GM15510 (cell line): ENCODE data around the gene RNF31.
A peak's percentile ranks its signal among the peaks of the same experiment; 100 is the strongest.

Experiments
- POLR2A ChIP-seq: IDR thresholded peaks from 3 replicates; pipeline ENCODE4 v1.6.1; 2011; ENCODE audit warnings: borderline replicate concordance; ENCODE audit not compliant: insufficient read length; ENCODE audit errors: extremely low read depth

The RNF31 gene

DNA sequence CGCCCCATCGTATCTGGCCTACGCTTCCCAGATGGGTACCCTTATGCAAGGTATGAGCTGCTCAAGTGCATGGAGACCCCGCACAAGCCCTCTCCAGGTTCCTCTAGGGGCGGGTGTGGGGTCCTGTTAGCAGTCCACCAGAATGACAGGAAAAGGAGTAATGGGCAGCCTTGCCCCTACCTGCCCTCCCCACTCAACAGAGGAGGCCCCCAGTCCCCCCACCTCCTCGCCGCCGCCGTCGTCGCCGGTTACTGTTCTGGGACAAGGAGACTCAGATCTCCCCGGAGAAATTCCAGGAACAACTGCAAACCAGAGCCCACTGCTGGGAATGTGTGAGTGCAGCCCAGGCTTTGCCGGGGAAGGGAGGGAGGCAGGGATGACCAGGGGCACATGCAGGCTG, 30.6 kb downstream of the RNF31 start:
- no peak for TF ChIP-seq POLR2A

- peak; percentile 12 for TF ChIP-seq POLR2A
These were observed 31.3 kb downstream of the RNF31 start for GRCh38 chr14:24178399-24179178.

DNA sequence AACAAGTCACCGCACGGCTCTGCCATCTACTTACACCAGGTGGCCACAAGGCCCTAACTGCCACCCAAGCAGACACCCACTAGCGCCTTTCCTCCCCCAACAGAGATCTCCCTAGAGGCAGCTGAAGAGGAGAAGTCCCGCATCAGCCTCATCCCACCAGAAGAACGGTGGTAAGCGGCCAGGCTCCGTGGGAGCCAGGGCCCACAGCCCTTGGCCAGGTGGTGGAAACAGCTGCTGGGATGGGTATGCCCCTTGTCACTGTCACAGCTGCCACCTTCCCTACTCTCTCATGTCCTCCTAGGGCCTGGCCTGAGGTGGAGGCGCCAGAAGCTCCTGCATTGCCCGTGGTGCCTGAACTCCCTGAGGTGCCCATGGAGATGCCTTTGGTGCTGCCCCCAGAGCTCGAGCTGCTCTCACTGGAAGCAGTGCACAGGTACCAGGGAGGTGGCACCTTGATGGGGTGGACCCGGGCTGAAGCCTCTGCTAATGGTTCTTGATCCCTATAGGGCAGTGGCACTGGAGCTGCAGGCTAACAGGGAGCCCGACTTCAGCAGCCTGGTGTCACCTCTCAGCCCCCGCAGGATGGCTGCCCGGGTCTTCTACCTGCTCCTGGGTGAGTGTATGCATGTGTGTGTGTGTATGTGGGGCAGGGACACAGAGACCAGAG, 32.1 kb downstream of the RNF31 start:
- TF ChIP-seq POLR2A: no peak

DNA sequence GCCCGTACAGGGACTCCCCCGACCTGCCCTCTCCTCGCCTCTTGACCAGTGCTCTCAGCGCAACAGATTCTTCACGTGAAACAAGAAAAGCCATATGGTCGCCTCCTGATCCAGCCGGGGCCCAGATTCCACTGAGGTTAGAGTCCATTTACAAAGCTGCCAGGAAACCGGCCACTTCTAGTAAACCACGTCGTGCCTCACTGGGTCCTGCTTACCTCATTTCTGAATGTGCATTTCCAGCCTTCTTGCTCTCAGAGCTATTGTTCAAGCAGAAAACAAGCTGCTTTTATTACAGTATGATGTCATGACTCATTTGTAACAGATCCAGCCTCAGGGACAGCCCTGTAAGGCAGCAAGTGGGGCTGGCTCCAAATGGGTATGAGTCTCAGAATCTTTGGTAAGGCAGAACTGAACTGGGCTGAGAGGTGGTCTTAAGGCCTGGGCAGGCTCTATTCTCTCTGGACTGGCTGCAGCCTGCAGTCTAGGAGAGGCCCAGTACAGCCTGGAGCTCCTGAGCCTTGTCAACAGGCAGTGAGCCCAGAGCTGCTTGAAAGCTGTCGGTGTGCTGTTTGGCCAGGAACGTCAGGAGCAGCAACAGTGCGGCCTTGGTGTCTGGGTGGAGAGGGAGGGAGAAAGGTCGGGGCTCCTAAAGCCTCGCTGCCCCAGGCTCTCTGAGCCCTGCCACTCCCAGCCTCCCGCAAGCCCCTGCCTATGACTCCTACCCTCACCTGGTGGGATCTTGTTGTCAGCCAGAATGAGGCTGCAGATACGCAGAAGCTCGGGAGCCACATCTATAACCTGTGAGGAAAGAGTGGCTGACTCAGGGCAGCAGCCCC, 32.9 kb downstream of the RNF31 start:
- no peak for TF ChIP-seq POLR2A

GRCh38 chr14:24181371-24182077, 34.2 kb downstream of the RNF31 start:
- TF ChIP-seq POLR2A: no peak

GRCh38 chr14:24182110-24182882, 35.0 kb downstream of the RNF31 start:
- TF ChIP-seq POLR2A: peak; percentile 10

GRCh38 chr14:24183014-24183481, 35.8 kb downstream of the RNF31 start:
- TF ChIP-seq POLR2A: peak; percentile 2

- TF ChIP-seq POLR2A: no peak
These were observed 37.0 kb downstream of the RNF31 start for GRCh38 chr14:24184104-24184970.

DNA sequence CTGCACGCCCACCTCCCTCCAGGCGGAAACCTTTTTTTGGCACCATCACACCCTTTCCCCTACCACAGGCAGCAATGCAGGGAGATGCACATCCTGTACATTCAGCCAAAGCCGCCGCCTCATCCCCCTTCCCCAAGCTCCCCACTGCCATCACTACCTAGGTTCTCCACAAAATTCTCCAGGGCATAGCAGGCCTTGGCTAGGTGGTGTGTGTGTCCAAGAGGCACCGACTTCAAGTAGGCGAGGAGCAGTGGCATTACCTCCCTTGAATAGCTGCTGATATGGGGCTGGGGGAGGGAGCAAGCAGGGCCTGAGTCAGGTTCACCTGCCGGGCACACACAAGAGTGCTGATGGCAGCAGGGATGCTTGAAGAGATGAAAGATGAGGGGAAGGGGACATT, 37.7 kb downstream of the RNF31 start:
- TF ChIP-seq POLR2A: no peak

- no peak for TF ChIP-seq POLR2A
These were observed 38.4 kb downstream of the RNF31 start for GRCh38 chr14:24185741-24186140.

- TF ChIP-seq POLR2A: no peak
These were observed 39.7 kb downstream of the RNF31 start for GRCh38 chr14:24186831-24187538.

- TF ChIP-seq POLR2A: no peak
These were observed 40.2 kb downstream of the RNF31 start for GRCh38 chr14:24187539-24187915.

DNA sequence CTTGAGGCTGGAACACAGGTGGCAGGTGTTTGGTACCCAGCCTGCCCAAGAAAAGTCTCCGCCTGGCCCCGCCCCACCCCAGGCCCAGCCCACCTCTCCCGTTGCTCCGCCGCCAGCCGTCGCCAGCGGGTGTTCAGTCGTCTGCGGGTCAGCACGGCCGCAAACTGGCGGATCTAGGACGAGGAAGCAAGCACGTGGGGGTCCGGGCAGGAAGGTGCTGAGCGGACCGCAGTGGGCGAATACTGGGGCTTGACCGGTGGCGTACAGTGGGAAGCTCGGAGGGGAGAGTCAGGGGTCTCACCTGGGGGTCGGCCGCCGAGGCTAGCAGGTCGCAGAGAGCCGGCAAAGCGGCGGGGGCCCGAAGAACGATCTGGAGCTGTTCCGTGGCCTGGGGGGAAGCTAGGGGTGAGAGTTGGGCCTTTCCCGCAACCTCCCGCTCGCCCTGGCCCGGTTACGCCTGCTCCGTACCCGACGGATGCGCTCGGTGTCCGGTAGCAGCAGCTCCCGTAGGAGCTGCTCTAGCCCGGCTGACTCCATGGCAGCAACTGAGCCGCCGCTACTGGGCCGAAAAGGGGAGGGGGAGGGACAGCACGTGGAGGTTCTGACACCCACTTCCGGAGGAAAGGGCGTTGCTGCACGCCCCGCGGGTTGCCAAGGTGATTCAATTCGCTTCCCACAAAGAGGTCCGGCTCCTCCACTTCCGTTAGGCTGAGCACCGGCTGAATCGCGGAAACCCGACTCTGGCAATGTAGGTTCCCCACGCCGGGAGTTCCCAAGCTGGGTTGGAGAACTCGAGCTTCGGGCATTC, 41.2 kb downstream of the RNF31 start, which contains the start of gene IPO4:
Gene IPO4 (minus strand): TSS at position 566 of the 808 bp plus-strand sequence. CDS start 29 bp downstream, at position 537.
- TF ChIP-seq POLR2A: peak; percentile 85
